Retina (tissue), 1 donor: ENCODE measurements around the gene CDYL2.

Experiments used
- DNase-seq: peaks from one replicate; pipeline ENCODE4 v3.0.0-alpha.2; 2016

Gene CDYL2

DNA sequence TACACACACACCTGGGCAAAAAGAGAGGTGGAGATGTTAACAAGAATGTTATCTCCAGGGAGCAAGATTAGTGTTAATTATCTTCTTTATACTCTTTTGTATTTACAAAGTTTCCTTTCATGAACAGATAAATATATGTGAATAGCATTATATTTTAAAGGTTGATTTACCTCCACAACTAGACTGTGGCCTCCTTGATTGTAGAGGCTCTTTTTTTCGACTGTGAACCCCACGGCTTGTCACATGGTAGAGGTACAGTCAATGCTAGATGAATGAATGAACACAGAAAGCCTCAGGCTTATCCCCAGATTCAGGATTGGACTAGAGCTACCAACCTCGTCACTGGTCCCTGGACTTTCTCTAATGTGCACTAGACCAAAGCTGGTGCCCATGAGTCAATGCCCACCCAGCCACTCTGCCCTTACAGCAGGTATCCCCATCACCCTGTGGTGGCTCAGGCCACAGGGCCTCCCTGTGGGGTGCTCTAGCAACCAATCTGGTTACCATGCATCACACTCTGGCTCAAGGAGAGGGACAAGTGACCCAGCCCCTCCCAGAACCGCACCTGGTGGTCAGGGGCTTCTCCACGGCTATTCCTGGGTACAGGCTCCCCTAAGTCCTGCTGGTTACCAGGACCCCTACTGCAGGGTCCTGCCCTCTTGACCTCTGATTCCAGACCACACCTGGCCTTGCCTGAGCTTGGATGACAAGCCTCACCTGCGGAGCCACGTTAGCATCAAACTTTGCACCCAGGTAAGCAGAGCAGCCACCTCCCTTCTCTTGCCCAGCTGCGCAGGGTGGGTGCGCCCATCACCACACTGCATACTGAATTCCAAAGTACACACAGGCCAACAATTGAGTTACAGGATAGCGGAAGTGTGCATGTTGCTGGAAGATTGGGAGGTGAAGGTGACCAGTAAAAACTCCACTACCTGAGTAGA lies 101.0 kb downstream of the CDYL2 start:
- DNase-seq, result no peak

DNA sequence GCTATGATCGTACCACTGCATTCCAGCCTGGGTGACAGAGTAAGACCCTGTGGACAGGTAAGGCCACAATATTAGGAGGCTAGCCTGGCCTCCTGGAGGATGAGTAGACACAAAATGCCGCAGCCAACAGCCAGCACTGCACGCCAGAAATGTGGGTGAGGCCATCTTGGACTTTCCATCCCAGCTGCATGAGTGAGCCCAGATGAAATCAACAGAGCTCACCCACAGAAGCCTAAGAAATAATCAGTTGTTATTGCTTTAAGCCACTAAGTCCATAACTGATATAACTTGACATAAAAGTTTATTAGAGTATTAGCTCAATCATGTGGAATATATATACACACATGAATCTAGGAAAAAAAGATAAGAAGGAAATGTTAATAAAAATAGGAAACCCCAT lies 101.7 kb downstream of the CDYL2 start:
- DNase-seq, result no peak

DNA sequence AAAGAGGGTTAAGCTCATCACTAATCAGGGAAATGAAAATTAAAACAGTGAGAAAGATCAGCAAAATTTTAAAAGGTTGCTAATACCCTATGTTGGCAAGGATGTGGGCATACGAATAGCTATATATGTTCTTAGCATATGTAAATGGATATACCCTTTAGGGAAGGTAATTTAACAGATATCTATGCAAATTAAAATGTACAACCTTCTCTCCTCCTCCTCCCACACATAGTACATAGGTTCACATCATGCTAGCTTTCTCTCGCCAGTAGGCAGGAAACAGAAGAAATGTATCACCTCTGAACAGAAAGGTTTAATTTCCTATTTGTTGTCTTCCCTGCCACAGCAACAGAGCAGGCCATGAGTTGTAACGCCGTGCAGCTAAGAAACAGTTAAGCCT lies 103.8 kb downstream of the CDYL2 start:
- DNase-seq, result no peak

DNA sequence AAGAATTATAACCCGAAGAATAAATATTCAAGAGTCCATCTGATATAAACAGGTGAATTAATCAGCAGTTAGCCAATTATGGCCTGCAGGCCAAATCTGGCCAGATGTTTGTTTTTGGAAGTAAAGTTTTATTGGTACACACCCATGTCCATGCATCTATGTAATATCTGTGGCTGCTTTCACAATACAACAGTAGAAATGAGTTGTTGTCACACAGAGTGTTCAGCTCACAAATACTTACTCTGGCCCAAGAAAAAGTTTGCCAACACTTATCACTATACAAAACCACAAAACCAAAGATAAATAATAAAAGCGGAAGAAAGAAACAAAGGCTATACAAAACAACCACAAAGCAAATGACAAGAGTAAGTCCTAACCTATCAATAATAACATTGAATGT lies 109.4 kb downstream of the CDYL2 start:
- no peak for DNase-seq

DNA sequence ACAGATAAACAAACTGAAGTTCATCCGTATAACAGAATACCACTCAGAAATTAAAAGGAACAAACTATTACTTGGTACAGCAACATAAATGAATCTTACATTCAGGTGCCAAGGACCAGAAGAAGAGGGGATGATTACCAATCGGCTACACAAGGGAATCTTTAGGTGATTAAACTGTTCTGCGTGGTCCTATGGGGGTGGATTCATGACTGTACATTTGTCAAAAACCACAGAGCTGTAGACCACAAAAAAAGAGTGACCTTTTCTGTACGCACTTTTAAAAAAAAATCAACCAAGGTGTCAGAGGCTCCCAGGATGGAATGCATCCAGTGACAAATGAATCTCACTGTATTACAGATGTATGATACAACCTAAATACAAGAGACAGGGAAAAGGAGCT lies 110.8 kb downstream of the CDYL2 start:
- no peak for DNase-seq

DNA sequence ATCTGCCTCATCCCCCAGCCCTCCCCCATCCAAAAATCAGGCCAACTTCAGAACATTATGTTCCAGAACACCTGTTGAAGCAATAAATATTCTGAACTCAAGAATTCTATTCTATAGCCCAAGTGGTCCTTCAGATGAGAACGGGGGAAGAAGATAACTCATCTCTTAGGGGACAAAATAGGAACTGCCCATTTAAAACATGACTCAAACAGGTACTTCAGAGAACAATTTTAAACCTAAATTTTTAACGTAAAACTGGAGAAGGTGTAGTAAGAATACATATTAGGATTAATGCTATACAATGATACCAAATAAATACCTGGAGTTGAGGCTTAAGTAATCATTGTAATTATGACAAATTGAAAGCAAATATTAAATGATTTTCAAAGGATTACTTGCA lies 112.1 kb downstream of the CDYL2 start:
- DNase-seq, result no peak

DNA sequence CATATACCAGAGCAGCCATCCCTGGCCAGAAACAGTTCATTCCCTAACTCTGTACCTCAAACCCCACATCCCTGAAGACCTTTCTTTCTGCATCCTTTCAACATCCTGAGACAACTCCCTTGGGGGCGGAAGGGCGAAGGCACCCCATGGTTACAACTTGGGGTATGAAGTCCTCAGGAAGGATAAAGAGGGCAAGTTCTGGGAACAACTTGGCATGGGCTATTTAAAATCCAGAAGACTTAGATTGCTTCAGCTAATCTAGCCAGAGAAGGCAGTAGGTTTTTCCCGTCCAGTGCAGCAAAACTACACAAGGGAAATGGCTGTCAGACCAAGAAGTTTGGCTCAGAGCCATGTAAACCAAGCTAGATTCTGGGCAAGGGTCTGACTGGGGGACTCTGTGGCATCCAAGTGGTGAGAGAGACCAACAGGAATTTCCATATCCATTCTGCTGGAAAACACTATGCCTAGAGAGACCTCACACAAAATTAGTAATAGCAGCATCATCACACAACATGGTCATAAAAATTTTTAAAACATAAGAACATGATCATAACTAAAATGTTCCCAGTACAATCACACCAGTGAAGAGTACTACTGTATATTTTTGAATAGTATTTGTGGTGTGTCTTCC lies 113.2 kb downstream of the CDYL2 start:
- DNase-seq, result no peak

DNA sequence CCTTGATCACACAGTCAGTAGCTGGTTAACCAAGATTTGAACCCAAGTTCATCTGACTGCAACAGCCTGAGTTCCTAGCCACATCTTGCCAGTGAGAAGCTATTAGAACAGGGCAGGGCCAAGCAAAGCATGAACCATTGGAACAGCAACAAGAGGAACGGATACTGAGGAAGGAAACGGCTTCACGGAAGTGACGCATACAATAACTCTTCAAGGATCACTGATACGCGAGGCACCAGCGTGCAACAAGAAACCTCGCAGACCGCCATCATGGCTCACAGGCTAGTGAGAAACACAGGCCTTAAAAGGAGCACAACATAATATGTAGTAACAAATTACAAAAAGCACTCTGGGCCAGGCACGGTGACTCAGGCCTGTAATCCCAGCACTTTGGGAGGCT lies 114.9 kb downstream of the CDYL2 start:
- DNase-seq, result no peak

DNA sequence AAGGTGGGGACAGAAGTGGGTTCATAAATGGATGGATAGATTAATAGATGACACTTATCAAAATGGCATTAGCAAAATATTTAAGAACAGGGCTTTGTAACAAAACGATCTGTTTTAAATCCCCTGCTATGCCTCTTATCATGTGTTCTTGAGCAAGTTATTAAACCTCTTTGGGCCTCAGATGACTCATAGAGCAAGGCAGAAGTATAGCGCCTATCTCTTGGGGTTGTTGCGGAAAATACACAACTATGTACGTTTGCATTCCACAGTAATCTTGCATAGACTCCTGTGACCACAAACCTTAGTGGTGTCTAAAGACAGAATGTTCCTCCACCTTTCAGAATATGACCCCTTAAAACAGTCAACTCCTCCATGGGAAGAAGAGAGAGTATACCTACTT lies 116.8 kb downstream of the CDYL2 start:
- DNase-seq, result no peak

DNA sequence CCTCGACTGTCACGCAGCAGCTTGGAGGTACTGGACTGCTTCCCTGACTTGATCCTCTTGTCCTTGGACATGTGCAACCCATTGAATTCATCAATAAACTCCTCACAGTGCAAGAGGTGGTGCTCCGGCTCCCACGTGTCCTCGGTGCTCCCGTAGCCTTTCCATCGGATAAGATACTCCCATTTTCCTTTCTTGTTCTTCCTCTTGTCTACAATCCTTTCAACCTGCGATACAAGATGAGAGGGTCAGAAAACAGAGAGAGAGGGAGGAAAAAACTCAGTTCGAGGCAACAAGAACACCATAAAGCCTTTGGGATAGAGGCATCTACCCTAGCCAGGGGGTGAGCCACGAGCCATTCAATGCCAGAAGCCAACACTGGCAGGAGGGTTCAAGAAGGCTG lies 119.5 kb downstream of the CDYL2 start:
- no peak for DNase-seq

DNA sequence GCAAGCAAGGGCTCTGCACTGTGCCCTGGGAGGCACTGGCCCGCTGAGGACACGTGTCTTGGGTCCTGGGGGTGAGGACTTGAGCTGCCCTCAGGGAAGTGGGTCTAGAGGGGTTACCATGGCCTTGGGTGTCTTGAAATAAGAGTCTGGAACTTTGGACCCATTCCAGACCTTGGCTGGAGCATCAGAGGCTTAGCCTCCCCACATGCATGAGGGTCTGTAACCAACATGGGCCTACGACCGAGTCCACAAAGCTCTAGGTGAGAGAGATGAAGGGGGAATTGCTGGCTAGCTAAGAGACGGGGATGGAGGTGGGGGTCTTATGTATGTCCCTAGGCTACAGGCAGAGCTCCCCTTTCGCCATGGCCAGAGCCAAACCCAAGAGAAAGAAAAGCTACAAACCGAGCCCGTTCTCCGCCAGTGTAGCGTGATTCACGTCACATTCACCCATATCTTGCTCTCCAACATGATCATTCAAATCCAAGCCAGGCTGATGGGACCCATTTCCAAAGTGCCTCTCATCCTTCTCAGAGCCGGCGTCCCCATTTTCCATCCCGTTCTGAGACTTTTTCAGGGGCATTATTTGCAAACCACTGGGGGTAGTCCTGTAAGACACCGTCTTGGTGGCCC lies 120.1 kb downstream of the CDYL2 start:
- no peak for DNase-seq

DNA sequence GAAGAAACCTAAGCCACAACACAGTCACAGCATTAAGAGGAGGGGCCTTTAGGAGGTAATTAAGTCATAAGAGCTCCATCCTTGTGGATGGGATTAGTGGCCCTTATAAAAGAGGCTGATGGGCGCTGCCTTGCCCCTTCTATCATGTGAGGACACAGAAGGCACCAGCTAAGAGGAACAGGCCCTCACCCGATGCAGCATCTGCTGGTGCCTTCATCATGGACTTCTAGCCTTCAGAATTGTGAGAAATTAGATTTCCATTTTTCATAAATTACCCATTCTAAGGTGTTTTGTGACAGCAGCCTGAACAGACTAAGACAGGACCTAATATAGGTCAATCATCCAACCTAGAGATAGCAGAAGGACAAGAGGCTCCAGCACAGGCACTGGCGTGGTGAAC lies 120.8 kb downstream of the CDYL2 start:
- no peak for DNase-seq

DNA sequence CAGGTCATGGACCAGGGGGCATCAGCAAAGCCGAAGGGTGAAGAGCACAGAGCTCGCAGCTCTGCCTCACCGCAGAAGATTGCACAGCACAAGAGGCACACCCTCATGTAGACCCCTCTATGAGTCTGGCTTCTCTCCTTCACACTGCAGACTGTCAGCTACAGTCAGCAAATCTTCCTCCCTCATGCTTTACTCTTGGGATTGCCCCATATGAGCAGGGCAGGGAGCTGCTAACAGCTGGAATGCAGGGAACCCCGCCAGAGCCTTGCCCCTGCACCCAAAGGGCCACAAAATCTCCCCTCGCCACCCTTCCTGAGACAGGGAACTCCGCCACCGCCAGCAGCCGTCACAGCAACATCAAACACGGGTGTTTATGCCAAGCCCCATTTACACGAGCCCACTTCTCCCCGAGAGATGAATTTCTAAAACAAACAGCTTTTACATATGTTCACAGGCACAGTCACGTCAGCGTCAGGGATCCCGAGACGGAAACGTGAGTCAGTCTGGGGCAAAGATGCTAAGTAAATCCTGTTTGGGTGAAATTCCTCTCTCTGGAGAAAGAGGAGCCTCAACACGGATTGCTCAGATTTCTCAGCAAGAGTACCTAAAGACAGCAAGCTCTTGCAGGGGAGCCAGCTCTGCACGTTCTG lies 121.9 kb downstream of the CDYL2 start:
- DNase-seq, result no peak

DNA sequence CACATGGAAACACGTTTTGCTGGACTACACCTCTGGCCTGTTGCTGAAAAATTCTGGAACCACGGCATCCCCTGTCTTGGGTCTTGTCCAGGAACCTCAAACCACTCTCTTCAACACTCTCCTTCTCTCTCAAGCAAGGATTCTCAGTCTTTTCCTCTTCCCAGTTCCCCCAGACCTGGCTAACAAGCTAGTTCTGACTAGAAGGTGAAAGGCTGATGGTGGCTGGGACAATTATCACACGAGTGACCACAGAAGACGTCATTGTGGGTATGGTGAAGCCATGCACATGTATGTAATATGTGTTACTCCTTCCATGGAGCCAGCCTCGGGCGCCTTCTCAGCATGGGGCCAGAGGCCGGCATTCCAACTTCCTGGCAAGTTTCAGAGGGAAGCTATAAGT lies 123.0 kb downstream of the CDYL2 start:
- DNase-seq, result no peak

DNA sequence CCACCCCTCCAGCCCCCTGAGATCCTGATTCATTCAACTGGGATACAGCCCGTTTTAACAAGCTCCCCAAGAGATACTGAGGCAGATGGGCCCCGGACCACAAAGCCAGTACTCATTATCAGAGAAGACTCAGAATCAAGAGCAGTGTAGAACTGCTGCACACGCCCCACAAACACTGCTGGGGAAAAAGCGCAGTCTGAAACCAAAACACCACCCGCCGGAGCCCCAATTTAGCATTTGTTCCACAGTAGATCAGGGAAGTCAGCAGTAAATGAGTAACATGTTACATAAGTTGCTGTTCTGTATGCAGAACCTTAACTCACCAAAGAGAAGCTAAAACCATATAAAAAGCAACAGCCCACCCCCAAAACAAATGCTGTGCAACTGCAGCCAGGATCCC lies 123.6 kb downstream of the CDYL2 start:
- no peak for DNase-seq

DNA sequence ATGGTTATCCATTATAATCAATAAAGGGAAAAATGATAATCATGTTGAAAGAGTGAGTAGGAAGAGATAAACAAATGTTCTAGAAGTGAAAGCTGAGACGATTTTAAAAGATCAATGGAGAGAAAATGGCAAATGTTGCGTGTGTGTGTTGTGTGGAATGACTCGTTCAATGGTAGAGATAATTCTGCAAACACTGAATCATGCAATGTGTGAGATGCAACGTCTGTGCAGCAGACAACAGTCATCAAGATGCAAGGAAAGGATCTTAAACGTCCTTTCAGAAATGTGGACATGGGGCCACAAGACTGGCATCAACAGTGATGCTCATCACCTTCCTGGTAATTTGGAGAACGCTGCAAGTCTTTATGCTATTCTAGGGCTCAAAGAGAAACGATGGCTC lies 124.4 kb downstream of the CDYL2 start:
- DNase-seq, result no peak

DNA sequence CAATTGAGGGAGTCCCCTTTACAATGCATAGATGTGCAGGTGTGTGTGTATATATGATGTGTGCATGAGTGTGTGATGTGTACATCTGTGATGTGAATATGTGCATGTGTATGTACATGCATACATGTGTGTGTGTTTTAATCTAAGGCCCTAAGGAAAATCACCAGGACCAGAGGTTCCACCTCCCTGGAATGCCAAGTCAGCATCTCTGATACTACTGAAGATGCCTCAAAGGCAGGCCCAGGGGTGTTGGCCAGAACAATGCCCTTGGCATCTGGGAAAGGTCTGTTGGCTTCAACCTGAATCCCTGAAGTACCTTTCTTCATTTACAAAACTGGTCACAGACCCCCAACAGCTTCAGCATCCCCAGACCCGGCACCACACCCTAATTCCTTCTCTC lies 129.5 kb downstream of the CDYL2 start:
- DNase-seq, result no peak

DNA sequence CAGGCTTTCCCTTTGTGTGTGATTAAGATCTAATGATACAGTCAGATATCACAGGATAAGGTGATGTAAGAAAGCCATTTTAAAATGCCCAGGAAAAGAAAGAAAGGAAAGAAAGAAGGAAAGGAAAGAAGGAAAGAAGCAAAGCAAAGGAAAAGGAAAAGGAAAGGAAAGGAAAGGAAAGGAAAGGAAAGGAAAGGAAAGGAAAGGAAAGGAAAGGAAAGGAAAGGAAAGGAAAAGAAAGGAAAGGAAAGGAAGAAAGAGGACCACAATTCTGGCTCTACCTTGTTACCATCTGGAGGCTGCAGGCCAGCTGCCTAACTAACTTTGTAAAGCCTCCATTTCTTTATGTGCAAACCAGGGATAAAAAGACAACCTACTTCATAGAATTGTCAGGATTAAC lies 132.0 kb downstream of the CDYL2 start:
- no peak for DNase-seq

DNA sequence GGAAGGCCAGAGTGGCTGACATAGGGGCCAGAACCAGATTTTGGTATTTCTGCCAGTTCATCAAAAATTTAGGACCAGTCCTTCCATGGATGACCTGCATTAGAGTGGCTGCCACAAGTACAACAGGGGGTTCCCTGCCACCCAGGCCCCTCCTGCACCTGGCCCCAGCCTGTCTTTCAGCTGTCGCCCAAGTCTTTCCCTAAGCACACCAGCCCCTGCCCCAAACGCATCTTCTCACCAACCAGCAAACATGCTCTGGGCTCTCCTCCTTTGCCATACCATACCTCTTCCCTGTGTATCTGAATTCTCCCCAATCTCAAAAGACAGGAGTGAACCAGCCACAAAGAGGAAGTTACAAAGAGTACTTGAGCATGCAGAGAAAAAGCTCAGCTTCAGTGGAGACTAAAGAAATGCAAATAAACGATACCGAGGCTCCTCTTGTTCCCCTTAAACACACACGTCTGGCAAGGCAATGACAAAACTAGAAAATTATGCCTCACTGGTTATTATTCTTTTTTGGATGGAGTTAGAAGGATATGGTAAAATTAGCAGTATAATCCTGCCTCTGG lies 133.0 kb downstream of the CDYL2 start:
- DNase-seq, result no peak

DNA sequence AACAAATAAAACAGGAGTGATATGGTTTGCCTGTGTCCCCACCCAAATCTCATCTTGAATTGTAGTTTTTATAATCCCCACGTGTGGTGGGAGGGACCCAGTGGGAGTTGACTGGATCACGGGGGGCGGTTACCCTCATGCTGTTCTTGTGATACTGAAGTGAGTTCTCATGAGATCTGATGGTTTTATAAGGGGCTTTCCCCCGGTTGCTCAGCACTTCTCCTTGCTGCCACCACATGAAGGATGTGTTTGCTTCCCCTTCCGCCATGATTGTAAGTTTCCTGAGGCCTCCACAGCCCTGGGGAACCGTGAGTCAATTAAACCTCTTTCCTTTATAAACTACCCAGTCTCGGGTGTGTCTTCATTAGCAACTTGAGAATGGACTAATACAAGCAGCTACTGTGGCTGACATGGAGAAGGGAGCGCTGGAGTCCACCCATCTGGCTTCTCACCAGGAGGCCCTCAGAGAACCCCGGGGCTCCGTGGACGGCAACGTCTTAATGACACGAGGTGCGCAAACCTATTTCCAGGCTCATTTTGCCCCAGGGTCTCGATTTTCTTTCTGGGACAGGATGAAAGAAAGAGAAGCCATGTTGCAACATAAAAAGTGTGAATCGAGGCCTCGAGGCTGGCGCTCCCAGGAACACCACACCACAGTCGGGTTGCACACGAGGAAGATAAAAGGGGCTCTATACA lies 134.1 kb downstream of the CDYL2 start:
- no peak for DNase-seq

DNA sequence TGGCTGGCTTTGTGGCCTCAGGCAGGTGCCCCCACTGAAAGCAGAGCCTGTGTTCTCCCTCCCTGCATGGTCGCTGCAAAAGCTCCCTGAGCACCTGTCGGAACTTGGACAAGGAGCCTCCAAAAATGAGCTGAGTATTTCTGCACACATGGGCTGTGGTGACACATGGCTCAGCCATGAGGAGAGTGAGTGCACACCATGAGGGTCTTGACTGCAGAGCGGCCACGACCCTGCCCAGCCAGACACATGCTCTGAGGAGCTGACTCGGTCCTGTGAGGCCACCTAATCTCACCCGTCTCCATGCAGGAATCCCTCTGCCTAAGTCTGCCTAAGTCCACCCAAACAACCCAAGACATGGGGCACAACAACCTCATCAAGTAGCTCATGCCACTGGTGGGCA lies 134.7 kb downstream of the CDYL2 start:
- no peak for DNase-seq

DNA sequence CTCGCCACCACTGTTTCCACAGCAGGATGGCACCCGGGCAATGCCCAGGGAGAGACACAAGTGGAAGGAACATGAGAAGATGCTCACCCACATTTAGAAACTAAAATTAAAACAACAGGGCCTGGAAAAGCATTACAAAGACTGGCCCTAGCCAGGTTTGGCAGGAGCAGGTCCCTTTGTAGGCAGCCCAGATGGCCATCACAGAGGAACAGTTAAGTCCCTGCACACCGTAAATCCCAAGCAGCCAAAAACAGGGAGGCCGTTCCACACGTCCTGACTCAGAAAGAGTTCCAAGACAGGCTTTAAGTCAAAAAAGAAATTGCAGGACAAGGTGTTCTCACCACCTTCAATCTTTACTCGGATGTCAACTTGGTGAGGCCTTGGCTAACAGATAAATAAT lies 136.5 kb downstream of the CDYL2 start:
- DNase-seq, result no peak

DNA sequence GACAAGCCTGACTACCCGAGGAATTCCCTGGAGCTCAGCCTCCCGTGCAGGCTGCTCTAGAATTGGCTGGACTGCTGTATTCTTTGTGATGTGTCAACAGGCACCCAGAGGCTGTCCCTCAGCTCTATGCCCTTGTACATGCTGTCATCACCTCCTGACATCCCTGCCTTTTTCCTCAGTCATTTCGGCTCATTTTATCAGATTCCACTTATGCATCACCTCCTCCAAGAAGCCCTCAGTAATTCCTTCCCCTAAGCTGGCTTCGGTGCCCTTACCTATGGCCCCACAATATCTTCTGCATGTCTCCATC lies 137.2 kb downstream of the CDYL2 start:
- no peak for DNase-seq
